A172 (cell line): ENCODE measurements around the gene ZNF205. TPM values are rescaled to one million over a fixed set of nuclear protein-coding genes. Genes with fewer than 3 reads are reported as not detected.

ENCODE experiments used
- DNase-seq: peaks from one replicate; pipeline ENCODE4 v3.0.0-alpha.2; 2015; ENCODE audit warnings: low spot score
- total RNA-seq: library from RNA; depleted of rRNA; stranded (reverse); fragments of >200 nt; shearing (Covaris generic); gene quantifications from 2 replicates; pipeline ENCODE4 v1.2.3, GENCODE V29; 2014

The ZNF205 gene
- total RNA-seq, 1 experiment from 2014 or later = 21.0 TPM

DNA sequence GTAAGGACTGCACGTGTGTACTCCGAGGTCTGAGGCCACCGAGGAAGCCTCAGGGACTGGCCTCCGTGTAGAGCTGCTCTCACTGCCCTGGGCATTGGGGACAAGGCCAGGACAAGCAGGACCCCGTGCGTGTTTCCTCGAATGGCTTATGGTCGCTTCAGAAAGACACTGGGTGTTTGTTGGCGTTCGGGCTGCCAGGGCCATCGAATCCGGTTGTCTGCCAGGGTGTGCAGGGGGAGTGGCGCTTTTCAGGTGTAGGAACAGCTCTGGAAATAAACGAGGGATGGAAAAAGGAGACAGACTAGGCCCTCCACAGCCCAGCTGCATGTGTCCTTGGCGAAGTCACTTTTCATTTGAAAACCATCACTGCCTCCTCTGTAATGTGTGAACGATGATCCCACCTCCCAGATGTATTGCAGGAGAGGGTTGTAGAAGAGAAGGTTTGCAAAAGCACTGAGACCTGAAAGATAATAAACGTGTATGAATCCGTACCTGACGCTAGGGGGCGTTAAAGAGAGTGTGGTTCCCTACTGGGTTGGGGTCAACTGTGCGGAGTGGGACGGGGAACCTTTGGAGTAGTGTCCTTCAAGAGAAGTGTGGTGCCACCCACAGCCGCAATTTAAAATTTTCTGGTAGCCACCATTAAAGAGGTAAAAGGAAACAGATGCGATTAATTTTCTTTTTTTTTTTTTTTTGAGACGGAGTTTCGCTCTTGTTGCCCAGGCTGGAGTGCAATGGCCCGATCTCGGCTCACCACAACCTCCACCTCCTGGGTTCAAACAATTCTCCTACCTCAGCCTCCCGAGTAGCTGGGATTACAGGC lies 11.2 kb upstream of the ZNF205 start:
- DNase-seq = peak; percentile 20

DNA sequence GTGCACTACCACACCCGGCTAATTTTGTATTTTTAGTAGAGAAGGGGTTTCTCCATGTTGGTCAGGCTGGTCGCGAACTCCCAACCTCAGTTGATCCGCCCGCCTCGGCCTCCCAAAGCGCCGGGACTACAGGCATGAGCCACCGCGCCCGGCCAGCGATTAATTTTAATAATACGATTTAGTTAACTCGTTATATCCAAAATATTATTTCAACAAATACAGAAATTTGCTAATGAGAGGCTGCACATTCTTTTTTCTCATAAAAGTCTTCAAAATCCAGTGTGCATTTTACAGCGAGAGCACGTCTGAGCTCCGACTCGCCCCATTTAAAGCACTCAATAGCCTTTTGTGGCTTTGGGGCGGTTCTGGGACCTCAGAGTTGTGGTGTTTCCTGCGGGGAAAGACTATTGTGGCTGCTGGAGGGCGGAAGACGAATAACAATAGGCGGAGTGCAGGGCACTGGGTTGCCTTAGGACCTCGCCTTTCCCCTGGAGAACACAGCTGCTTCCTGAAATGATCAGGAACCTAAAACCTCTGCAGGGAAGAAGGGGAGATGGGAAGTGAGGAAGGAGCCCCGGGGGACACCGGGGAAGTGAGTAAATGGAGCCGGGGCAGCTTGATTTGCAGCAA lies 10.4 kb upstream of the ZNF205 start:
- DNase-seq = no peak

DNA sequence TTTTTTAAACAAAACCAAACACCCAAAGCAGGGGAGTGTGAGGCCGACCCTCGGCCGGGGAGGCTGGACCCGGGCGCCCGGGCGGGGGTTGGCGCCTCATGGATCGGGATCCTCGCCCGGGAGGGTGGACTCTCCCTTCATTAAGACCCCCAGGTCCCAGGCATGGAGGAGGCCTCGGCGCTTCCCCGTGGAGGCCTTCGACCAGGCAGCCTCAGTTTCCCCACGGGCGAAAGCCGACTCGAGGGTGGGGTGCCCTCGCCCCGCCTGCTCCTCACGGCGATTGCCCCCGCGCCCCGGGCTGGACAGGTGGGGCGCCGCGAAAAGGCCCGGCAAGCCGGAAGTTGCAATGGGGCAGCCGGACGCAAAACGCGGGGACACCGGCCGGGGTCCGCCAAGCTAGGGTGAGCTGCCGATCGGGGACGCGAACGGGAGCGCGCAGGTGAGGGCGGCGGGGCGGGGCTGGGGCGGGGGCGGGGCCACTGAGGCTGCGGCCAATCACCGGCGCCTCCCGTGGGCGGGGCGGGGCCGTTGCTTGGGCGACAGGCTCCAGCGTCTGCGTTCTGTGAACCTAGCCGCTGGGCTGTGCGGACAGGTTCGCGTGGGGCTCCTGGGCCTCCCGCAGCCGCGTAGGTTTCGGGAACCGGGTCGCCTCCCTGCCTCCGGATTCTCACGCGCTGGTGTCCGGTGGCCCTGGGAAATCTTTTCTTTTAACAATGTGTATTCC lies 6.0 kb upstream of the ZNF205 start:
- DNase-seq = peak; percentile 75

DNA sequence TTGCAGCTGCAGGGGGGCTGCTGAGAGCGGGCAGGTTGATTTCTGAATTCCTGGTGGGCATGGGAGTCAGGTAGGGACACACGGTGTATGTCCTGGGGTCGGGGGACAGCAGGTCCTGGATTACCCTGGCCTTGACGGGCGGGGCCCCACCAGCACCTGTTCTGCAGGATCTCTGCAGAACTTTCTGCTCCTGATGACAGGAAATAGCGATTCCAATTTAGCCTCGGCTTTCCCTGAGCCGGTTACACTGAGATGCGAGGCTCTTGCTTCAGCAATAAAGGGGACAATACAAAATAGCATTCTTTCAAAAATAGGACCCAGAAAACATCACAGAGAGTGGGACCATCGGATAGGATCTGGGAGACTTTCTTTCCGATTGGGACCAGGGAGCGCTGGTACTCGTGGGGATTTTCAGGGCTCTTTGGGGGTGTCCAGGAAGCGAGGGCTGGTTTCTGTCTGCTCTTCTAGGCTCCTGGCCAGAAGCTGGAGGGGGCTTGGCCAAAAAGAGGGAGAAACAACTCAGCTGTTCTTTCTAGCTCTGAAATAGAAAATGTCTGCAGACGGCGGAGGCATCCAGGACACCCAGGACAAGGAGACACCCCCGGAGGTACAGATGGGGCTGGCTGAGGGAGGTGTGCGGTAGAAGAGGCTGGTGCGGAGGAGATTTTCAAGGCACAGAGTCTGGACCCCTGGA lies 642 bp downstream of the ZNF205 start:
- no peak for DNase-seq

DNA sequence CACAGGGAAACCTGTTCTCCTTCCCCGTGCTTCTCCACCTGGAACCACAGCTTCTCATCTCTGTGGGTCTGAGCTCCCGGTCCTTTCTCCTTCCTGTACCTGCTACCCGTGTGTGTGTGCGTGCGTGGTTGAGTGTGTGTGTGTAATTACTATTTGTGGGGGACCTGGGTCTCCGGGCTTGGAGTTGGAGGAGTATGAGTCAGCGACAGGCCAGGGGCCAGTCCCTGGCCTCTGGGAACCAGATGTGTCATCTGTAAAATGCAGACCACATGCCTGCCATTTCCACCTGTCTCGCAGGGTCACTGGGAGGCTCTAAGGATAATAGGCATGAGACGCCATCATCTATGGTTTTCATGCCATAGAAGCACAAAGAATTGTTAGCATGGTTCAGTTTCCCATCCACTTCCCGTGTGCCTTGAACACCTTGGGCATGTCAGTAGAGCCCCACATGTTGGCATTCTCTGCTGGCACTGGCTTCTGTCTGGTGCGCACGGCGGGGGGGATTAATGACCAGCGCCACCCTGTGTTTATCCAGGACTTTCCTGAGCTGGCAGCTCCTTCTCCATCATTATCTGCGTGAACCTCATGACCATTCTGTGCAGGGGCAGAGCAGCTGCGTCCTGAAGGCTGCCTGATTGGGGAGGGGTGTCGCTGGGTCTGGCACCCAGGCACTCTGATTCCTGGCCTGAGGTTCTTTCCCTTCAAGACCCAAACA lies 1.5 kb downstream of the ZNF205 start:
- peak; percentile 46 for DNase-seq

DNA sequence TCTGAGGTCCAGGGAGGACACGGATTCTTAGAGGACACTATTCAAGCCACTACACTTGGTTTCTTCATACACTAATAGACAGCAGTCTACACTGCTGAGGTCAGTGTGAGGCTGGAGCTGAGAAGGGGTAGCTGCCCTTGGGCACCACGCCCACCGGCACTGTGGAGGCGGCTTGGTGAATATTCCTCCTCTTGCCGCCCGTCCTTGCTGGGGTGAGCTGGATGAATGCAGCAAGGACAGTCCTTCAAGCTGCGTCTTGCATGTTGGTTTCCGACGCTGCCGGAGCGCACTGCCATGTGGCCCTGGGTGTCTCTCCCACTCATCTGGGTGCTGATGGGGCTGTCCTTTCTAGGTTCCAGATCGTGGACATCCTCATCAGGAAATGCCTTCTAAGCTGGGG lies 2.6 kb downstream of the ZNF205 start:
- DNase-seq = no peak

DNA sequence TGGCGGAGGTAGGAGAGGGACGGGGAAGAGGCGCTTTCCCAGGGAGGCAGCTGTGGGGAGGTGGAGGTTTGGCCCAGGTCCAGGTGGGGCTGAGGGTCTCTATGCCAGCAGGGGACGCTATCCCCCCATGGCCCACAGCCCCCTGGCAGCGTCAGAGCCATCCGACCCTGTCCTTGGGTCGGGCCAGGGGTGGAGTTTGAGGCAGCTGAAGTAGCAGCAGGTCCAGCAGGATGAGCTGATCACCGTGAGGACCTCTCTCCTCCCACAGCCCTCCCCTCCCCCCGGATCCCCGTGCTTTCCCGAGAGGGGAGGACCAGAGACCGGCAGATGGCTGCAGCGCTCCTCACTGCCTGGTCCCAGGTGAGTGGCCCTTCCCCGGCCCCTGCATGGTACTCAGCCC lies 3.2 kb downstream of the ZNF205 start:
- DNase-seq = no peak

DNA sequence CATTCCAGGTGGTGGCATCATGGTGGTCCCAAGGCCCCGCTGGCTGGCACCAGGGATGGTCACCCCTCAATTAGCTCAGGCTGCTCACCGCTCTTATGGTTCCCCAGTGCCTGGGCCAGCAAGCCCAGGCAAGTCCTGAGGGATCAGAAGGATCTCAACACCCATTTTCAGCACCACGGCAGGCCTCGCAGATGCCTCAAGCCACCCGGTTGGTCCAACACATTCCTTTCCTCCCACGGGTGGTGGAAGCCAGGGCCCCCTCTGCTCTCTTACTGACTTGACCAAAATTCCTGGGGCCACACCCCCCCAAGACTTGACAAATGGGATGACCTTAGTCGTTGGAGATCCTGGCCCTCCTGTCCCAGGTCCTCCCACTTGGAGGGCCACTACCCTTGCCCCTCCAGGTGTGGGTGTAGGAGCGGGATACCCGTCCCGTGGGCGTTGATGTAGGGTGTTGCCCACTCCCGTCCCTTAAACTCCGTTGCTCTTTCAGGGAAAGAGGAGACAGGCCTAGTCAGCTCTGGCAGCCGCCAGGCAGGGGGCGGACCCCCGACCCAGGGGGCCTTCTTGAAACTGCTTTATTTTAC lies 5.9 kb downstream of the ZNF205 start:
- no peak for DNase-seq

DNA sequence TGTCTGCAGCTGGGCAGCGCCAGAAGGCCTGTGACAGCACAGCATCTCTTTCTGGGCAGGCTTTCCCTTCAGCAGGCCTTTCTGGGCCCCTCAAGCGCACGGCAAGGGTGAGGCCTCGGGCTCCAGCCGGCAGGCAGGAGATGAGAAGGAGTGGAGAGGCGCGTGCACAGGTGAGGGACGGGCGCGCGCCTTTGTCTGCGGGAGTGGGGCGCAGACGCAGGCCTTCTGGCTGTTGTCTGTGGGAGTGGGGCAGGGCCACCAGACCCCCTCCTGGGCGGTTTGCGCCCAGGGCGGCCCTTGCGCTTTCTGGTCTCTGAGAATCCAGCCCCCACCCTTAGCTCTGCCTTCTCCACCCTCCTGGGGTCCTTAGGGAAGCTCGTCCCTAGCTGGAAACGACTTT lies 6.5 kb downstream of the ZNF205 start:
- no peak for DNase-seq

DNA sequence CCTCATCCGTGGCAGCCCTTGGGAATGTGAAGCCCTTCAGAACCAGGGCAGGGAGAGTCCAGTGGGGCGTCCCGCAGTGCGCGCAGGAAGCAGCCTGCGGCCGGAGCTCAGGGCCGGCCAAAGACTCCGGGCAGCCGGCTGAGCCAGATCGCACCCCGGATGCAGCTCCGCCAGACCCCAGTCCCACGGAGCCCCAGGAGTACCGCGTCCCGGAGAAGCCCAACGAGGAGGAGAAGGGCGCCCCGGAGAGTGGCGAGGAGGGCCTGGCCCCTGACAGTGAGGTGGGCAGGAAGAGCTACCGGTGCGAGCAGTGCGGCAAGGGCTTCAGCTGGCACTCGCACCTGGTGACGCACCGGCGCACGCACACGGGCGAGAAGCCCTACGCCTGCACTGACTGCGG lies 6.9 kb downstream of the ZNF205 start:
- DNase-seq = no peak

DNA sequence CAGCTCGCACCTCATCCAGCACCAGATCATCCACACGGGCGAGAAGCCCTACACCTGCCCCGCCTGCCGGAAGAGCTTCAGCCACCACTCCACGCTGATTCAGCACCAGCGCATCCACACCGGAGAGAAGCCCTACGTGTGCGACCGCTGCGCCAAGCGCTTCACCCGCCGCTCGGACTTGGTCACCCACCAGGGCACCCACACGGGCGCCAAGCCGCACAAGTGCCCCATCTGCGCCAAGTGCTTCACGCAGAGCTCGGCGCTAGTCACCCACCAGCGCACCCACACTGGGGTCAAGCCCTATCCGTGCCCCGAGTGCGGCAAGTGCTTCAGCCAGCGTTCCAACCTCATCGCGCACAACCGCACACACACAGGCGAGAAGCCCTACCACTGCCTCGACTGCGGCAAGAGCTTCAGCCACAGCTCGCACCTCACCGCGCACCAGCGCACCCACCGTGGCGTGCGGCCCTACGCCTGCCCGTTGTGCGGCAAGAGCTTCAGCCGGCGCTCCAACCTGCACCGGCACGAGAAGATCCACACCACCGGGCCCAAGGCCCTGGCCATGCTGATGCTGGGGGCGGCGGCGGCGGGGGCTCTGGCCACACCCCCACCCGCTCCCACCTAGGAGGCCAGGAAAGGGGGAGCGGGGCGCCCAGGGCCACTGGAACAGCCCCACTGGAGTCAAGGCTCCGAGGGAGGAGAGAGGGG lies 7.5 kb downstream of the ZNF205 start:
- DNase-seq = no peak

DNA sequence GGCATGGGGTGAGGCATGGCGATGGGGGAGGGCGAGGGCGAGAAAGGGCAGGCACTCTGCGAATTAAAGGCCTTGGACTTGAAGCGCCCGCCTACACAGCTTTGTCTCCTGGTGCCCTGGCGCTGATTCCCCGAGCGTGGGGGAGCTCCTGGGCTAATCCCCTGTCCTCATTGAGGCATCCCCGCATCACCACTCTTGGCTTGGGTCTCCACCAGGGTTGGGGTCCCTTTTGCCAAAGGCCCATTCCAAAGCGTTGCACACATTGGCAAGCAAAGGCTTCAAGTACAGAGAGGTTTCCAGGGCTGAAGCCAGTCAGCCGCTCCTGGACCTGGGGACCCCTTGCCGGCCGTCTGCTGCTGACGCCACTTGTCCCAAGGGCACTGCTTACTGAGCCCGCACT lies 8.0 kb downstream of the ZNF205 start:
- no peak for DNase-seq

DNA sequence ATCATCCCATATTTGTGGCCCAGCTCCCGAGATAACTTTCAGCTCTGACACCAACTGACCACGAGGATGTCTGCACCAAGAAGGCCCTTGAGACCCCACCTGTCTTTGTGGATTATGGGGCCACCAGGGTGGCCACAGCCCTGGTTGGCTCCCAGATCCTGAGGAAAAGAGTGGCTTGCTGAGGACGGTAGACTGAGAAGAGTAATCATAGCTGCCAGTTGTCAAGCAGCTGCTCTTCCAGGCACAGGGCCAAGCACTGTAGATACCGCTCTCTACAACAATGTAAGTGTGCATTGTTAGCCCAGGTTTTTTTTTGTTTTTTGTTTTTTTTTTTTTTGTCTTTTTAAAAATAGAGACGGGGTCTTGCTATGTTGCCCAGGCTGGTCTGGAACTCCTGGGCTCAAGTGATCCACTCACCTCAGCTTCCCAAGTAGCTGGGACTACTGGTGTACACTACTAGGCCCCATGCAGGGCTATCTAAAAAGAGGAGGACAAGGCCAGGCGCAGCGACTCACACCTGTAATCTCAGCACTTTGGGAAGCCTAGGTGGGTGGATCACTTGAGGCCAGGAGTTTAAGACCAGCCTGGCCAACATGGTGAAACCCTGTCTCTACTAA lies 9.6 kb downstream of the ZNF205 start:
- no peak for DNase-seq

DNA sequence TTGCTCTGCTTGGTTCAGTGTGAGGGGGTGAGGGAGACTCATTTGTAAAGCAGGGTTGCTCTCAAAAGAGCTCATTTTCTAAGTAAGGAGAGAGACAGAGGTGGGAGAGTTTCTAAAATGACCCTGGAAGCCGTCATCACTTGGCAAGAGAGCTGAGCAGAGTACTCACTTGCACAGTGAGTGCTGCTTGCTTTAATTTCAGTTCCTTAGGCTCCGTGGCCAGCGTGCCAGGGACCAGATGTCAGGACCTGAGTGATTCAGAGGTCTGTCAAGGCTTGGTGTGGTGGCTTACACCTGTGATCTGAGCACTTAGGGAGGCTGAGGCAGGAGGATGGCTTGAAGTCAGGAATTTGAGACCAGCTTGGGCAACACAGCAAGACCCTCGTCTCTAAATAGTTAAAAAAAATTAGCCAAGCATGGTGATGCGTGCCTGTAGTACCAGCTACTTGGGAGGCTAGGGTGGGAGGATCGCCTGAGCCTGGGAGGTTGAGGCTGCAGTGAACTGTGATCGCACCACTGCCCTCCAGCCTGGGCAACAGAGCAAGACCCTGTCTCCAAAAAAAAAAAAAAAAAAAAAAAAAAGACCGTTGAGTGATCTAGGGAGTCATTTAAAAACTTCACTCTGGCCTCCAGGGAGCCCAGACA lies 10.7 kb downstream of the ZNF205 start:
- no peak for DNase-seq

DNA sequence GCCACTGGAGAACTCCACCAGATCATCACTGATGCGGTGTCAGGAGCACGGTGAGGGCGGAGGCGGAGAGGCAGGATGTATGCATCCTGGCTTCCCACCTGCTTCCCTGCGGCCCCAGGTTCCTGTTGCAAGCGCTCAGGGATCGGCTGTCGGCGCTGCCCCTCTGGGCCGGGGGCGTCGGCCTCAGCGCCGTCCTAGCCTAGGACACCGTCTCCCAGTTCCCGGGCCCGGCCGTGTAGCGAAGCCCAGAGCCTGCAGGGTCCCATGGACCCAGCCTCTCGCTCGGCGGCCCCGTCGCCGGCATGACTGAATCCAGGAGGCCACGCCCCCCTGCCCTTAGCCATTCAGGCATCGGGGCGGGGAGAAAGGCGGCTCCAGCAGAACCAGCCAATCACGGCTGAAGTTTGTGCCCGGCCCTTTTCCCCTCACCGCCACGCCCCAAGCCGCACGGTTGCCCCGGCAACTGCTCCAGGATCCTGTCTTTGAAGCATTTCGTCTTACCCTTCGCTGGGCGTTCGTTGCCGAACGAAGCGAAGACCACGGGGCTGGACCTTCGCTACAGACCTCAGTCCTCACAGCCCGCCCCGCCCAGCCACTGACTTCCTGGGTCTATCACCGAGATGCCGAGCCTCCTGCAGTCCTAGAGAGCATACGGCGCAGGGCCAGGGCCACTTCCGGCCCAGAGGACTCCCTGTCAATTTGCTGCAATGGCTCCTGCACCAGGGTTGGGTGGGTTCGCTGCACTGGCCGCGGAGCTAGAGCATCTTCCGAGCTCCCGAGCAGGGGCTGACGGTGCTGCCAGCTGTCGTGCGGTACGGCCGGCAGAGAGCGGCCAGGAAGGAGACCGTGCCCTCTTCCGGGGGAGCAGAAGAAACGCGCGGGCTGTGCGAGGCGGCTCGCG lies 11.8 kb downstream of the ZNF205 start:
- DNase-seq = peak; percentile 96

DNA sequence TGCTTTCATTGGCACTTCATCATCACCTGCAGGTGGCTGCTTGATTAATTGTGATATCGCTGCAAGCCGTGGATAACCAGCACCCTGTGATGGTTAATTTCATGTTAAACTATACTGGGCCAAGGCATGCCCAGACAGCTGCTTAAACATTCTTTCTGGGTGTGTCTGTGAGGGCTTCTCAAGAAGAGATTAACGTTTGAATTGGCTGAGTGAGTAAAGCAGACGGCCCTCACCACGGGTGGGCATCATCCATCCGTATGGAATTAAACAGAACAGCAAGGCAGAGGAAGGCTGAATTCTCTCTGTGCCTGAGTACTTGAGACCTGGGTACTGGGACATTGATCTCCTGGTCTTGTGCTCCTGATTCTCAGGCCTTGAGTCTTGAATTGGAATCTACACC lies 15.4 kb downstream of the ZNF205 start:
- DNase-seq = no peak

DNA sequence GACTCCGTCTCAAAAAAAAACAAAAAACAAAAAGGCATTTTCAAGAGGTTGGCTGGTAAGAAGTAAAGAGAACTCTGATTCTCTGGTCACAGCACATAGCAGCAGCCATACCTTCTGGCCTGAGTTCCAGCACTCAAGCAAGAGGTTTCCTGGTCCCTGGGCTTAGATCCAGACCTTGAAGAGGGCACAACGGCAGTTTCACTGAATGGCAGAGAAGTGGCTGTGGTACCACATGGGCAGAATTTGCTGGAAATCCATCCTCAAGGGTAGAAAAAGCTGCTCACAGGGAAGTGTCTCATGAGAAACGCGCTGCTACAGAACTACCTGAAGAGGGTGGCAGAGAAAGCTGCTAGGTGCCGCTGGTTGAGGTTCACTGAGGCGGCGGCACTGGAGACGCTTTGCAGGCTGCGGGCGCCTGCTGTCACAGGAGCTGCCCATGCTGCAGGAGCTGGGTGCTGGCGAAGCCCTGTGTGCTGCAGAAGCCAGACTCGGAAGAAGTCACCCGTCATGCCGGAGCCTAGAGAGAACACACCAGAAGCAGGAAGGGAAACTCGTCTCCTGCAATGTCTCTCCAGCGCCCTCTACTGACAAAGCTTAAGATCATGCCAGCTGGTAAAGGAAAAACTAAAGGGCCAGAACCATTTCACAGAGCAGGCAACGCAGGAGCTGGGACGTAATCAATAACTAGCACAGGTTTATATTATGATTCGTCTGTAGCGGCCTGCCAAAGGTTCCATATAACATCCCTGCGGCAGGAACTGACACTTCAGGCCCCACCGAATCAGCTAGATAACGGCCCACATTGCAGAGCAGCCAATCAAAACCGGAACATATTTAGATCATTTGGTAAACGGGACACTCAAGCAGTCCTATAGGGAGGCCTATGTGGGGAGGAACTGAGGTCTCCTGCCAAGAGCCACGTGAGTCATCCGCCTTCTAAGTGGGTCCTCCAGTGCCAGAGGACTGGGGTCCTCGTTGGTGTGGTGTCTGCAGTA lies 17.0 kb downstream of the ZNF205 start:
- peak; percentile 81 for DNase-seq
